Activated naive CD8-positive, alpha-beta T cell treated with anti-CD3 and anti-CD28 coated beads, Interleukin-2, amount 50 U/mL, for 24 hours (primary cell): ENCODE data around the gene TFPI2.
"Not testable (repeated sequence)": the region's sequence is repeated elsewhere in the genome, so short reads cannot be mapped to it uniquely, and the experiment has no call there.

Experiments
- ATAC-seq: fragments of 150-1000 bp; cut with Tn5 transposase; one replicate; pipeline ENCODE4 v1.10.0; 2021
- DNase-seq: peaks from one replicate; pipeline ENCODE4 v3.0.0; 2021
- H3K27ac Mint-ChIP-seq: one replicate; pipeline ENCODE4 v1.8.0; 2021; ENCODE audit warnings: mild to moderate bottlenecking, mixed read lengths
- H3K27me3 Mint-ChIP-seq: one replicate; pipeline ENCODE4 v1.8.0; 2021; ENCODE audit warnings: mixed read lengths
- H3K36me3 Mint-ChIP-seq: one replicate; pipeline ENCODE4 v1.8.0; 2021; ENCODE audit warnings: low read depth, mixed read lengths
- H3K4me1 Mint-ChIP-seq: one replicate; pipeline ENCODE4 v1.8.0; 2021; ENCODE audit warnings: mixed read lengths
- H3K4me3 Mint-ChIP-seq: one replicate; pipeline ENCODE4 v1.8.0; 2021; ENCODE audit warnings: mild to moderate bottlenecking, moderate library complexity, mixed read lengths
- H3K9me3 Mint-ChIP-seq: one replicate; pipeline ENCODE4 v1.8.0; 2021; ENCODE audit warnings: mixed read lengths

The TFPI2 gene

DNA sequence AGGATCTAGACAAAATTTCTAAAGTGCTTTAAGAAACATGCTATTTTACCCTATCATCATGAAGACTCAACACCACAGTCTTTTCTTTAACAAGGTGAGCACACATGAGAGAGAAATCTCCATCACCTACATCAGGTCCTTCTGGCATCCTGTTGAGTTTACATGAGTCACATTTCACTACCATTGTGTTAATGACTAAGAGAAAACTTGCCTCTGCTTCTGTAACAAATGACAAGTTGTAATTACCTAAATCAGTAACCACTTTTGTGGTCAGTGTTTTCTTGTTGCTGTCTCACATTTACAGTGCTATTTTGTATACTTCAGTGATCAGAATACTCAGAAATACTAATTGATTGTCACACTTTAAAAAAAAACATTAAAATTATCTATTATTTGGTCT lies 25.3 kb upstream of the TFPI2 start:
- not testable (repeated sequence) for ATAC-seq, H3K4me3 Mint-ChIP-seq, DNase-seq, H3K27ac Mint-ChIP-seq, H3K9me3 Mint-ChIP-seq, H3K4me1 Mint-ChIP-seq, H3K36me3 Mint-ChIP-seq
- H3K27me3 Mint-ChIP-seq = peaks cover 22% of the 10 kb centered on the region

- not testable (repeated sequence) for ATAC-seq, H3K4me3 Mint-ChIP-seq, DNase-seq, H3K36me3 Mint-ChIP-seq, H3K9me3 Mint-ChIP-seq, H3K27ac Mint-ChIP-seq, H3K4me1 Mint-ChIP-seq
- peaks cover 17% of the 10 kb centered on the region for H3K27me3 Mint-ChIP-seq
Observed at GRCh38 chr7:93915206-93915842, 24.8 kb upstream of the TFPI2 start.

GRCh38 chr7:93914581-93915066 lies 24.1 kb upstream of the TFPI2 start:
- H3K4me3 Mint-ChIP-seq = no peak overlapping the region
- peaks cover 15% of the 10 kb centered on the region for H3K27me3 Mint-ChIP-seq
- no peak overlapping the region for H3K27ac Mint-ChIP-seq
- ATAC-seq (no peak), DNase-seq (no peak)
- no peaks in the 10 kb centered on the region for H3K4me1 Mint-ChIP-seq
- no peaks in the 10 kb centered on the region for H3K9me3 Mint-ChIP-seq
- H3K36me3 Mint-ChIP-seq = no peaks in the 10 kb centered on the region

DNA sequence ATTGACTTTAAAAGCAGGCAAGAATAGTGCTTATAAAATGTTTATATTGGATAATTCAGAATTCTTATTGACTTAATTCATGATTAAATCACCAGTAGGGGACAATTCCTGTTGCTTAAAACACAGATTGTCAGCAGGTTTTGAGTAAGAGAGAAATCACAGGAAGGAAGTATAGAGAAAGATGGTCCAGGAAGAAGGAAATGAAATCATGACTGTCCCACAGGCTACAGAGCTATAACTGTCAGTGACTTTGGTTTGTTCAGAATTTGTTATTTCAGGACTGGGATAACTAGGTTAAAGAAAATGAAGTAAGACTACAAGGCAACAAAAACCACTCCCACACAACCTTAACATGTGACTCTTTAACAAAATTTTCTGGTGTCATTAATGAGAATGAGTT lies 22.6 kb upstream of the TFPI2 start:
- DNase-seq (no peak), ATAC-seq (no peak)
- Mint-ChIP-seq H3K9me3 (no peaks in the 10 kb centered on the region), H3K4me3 (no peak overlapping the region), H3K4me1 (no peaks in the 10 kb centered on the region), H3K27me3 (peaks cover 15% of the 10 kb centered on the region), H3K36me3 (no peaks in the 10 kb centered on the region), H3K27ac (no peak overlapping the region)

- ATAC-seq = not testable (repeated sequence)
Observed at GRCh38 chr7:93911661-93912060, 21.1 kb upstream of the TFPI2 start.

GRCh38 chr7:93911242-93911641 lies 20.7 kb upstream of the TFPI2 start:
- not testable (repeated sequence) for H3K27me3 Mint-ChIP-seq, H3K4me3 Mint-ChIP-seq

More at GRCh38 chr7:93911661-93912060, 21.1 kb upstream of the TFPI2 start:
- H3K4me3 Mint-ChIP-seq, H3K36me3 Mint-ChIP-seq, H3K9me3 Mint-ChIP-seq, DNase-seq, H3K4me1 Mint-ChIP-seq, H3K27ac Mint-ChIP-seq, H3K27me3 Mint-ChIP-seq: not testable (repeated sequence)

DNA sequence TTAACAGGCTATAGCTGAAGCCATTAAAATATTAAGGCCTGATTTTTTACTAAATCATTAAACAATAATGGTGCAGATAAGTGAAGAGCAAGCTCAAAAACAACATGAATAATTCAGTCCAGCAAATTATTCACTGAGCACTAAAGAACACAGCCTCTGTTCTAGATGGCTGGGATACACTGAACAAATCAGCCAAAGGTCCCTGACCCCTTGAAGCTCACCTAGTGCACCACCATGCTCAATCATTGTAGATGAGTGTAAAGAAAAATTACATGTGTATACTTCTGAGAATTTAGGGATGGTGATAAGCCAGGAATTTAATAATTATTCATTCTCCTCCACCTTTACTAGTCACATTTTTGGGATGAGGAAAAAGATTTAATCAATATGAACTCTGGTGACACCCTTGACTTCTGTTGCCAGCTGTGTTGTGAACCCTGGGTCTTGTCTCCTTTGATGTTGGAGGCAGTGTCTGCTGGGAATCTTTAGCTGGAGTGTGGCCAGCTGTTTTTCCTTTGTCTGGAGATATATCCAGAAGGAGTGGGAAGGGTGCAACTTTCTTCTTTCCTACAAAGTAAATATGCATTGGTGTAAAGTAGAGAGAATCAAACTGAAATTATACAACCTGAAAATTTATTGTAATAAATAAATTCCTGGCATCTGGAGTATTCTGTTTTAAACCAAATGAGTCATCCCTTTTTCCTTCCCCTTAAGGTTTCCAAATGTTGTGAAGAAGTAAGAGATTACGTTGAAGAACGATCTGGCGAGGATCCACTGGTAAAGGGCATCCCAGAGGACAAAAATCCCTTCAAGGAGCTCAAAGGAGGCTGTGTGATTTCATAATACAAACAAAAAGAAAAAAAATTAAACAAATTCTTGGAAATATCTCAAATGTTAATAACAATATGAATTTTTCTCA lies 19.8 kb upstream of the TFPI2 start:
- no peak overlapping the region for H3K4me3 Mint-ChIP-seq
- H3K27me3 Mint-ChIP-seq = peaks cover 5% of the 10 kb centered on the region
- H3K36me3 Mint-ChIP-seq = no peaks in the 10 kb centered on the region
- DNase-seq (no peak), ATAC-seq (no peak)
- no peaks in the 10 kb centered on the region for H3K4me1 Mint-ChIP-seq
- H3K27ac Mint-ChIP-seq = no peak overlapping the region
- no peaks in the 10 kb centered on the region for H3K9me3 Mint-ChIP-seq

More at GRCh38 chr7:93911242-93911641, 20.7 kb upstream of the TFPI2 start:
- not testable (repeated sequence) for H3K27ac Mint-ChIP-seq, DNase-seq, ATAC-seq, H3K36me3 Mint-ChIP-seq, H3K4me1 Mint-ChIP-seq, H3K9me3 Mint-ChIP-seq

GRCh38 chr7:93906267-93906666 lies 15.7 kb upstream of the TFPI2 start, which contains the start of gene GNGT1:
TSS of gene GNGT1 (plus strand) at chr7:93906567. CDS start at chr7:93906747, 180 bp downstream.
- ATAC-seq (no peak), DNase-seq (no peak)
- H3K27ac Mint-ChIP-seq = no peak within 1 kb of the TSS
- H3K4me3 Mint-ChIP-seq = no peak within 1 kb of the TSS
- H3K4me1 Mint-ChIP-seq = no peaks in the 10 kb centered on the region
- H3K36me3 Mint-ChIP-seq = no peaks in the 10 kb centered on the region
- no peaks in the 10 kb centered on the region for H3K9me3 Mint-ChIP-seq
- peaks cover 2% of the 10 kb centered on the region for H3K27me3 Mint-ChIP-seq

GRCh38 chr7:93902777-93903423 lies 12.3 kb upstream of the TFPI2 start:
- Mint-ChIP-seq H3K27ac (no peak overlapping the region), H3K27me3 (peaks cover 10% of the 10 kb centered on the region), H3K36me3 (no peaks in the 10 kb centered on the region), H3K4me1 (no peaks in the 10 kb centered on the region), H3K4me3 (no peak overlapping the region), H3K9me3 (no peaks in the 10 kb centered on the region)
- DNase-seq (no peak), ATAC-seq (no peak)

DNA sequence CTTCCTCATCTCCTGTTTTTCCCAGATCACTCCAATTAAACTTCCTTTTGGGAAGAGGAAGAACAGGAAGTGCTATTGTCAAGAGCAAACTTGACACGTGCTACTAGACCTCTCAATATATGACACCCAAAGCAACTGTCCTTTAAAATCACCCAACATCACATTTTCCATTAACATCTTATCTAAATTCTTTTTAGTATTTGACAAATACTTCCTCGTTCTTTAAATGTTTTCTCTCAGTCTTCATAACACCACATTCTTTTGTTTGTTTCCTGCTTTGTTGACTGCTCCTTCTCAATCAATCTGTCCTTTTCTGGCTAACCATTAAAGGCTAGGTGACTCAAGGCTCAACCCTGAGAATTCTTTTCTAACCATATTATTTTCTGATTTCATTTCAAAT lies 7.1 kb upstream of the TFPI2 start:
- no peak for ATAC-seq
- Mint-ChIP-seq H3K4me1 (no peaks in the 10 kb centered on the region), H3K27me3 (peaks cover 26% of the 10 kb centered on the region), H3K27ac (no peak overlapping the region), H3K4me3 (no peak overlapping the region), H3K9me3 (no peaks in the 10 kb centered on the region), H3K36me3 (no peaks in the 10 kb centered on the region)
- no peak for DNase-seq

GRCh38 chr7:93895859-93896600 lies 5.5 kb upstream of the TFPI2 start:
- no peak overlapping the region for H3K27ac Mint-ChIP-seq
- no peak overlapping the region for H3K4me3 Mint-ChIP-seq
- no peaks in the 10 kb centered on the region for H3K36me3 Mint-ChIP-seq
- peaks cover 37% of the 10 kb centered on the region for H3K27me3 Mint-ChIP-seq
- ATAC-seq (no peak), DNase-seq (no peak)
- peaks cover 3% of the 10 kb centered on the region for H3K4me1 Mint-ChIP-seq
- H3K9me3 Mint-ChIP-seq = no peaks in the 10 kb centered on the region

GRCh38 chr7:93894966-93895640 lies 4.5 kb upstream of the TFPI2 start:
- H3K4me1 Mint-ChIP-seq = peaks cover 8% of the 10 kb centered on the region
- H3K27ac Mint-ChIP-seq = no peak overlapping the region
- no peaks in the 10 kb centered on the region for H3K9me3 Mint-ChIP-seq
- peaks cover 42% of the 10 kb centered on the region for H3K27me3 Mint-ChIP-seq
- DNase-seq (no peak), ATAC-seq (no peak)
- no peaks in the 10 kb centered on the region for H3K36me3 Mint-ChIP-seq
- H3K4me3 Mint-ChIP-seq = no peak overlapping the region

DNA sequence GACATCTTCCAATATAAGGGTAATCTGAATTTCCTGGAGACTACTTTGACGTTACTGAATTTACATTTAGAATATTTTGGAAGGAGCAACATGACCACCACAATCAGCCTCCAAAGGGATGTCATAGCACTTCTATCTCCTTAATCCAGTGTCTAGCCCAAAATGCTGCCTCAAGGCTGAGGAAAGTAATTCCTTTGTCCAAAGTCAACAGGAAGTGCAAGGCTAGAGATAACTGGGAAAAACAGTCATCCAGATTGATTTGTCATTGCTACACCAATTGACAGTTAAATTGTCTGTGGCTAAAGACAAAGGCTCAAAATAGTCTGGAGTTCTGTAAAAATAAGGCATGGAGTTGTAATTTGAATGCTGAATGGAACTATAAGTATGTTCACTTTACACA lies 3.9 kb upstream of the TFPI2 start:
- Mint-ChIP-seq H3K9me3 (no peaks in the 10 kb centered on the region), H3K4me1 (peaks cover 14% of the 10 kb centered on the region), H3K27me3 (peaks cover 43% of the 10 kb centered on the region), H3K27ac (no peak overlapping the region), H3K36me3 (no peaks in the 10 kb centered on the region), H3K4me3 (no peak overlapping the region)
- no peak for DNase-seq
- no peak for ATAC-seq

DNA sequence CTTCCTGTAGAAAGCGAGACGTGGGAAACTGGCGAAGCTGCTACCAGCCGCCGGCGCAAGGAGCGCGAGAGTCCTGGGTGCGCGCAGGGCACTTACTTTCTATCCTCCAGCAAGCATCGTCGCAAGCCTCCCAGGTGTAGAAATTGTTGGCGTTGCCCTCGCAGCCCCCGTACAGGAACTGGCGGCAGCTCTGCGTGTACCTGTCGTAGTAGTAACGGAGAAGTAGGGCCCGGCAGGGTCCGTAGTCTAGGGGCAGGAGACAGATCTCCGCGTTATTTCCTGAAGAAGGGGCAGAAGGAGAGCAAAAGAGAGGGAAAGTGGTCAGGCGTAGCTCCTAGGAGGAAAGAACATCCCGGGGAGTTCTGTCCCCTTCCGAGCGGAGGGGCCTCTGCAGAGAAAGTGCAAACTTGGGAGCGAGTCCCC lies 501 bp downstream of the TFPI2 start:
- DNase-seq (no peak), ATAC-seq (peak; percentile 10)
- peak overlapping the region; percentile 69 for H3K4me3 Mint-ChIP-seq
- no peaks in the 10 kb centered on the region for H3K9me3 Mint-ChIP-seq
- no peak overlapping the region for H3K27ac Mint-ChIP-seq
- no peaks in the 10 kb centered on the region for H3K36me3 Mint-ChIP-seq
- H3K27me3 Mint-ChIP-seq = peaks cover 54% of the 10 kb centered on the region
- H3K4me1 Mint-ChIP-seq = peaks cover 14% of the 10 kb centered on the region
